ENCODE data around the gene ZNF664. TPM values are rescaled to one million over a fixed set of nuclear protein-coding genes. Genes with fewer than 3 reads are reported as not detected.

ZNF664 gene
- total and polyA plus RNA-seq, 2 experiments from 2014 or later: 11.3 to 29.1 TPM

DNA sequence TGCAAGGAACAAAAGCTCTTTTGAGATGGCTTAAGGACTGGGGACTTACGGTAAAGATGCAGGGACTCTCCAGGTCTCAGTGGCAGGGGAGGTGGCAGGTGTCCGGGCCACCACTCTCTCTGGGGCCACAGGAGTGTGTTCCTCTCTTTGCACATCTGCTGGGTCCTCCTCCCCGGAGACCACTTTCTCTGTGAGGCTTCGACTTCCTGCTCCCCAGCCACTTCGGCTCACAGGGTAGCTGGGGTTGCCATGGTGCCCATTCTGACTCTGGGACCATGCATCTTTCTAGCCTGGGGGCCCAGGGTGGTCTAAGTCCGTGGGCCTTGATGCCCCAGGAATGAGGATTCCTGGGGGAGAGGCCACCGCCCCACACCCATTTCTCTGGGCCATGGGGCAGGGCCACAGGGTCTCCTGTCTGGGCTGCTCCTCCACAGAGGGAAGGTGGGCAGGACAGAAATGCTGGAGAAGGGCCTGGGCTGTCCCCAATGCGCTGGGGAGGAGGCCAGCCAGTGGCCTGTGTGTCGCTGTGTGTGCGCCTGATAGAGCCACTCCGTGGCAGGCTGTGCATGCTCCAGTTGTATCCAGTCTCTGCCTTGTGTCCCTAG lies 38.9 kb upstream of the ZNF664 start:
- TF ChIP-seq EZH2 (IDR thresholded peaks at IDR 0.05; ENCODE audit: insufficient read depth, poor library complexity, severe bottlenecking): no peak
- no peak for TF ChIP-seq EZH2phosphoT487 (IDR thresholded peaks at IDR 0.05; ENCODE audit: insufficient read depth, low read depth)
- no peak for DNase-seq
- in situ Hi-C loops (cut with MboI): no loop called here
- WGBS, 2 experiments (ENCODE audit: low coverage in 1 of 2, low lambda C conversion rate in 2 of 2, missing lambda C conversion rate in 2 of 2): 74 to 78% methylated on average over 11 of the region's 11 CpGs
- H3K36me3 ChIP-seq (ENCODE audit: low read depth): peaks cover 4% of the 10 kb centered on the region; the same call in 1 of the 2 replicates
- H3K9me2 ChIP-seq (ENCODE audit: insufficient read depth): no peaks in the 10 kb centered on the region
- H3K4me1 ChIP-seq (ENCODE audit: insufficient read depth): no peaks in the 10 kb centered on the region
- H3K27ac ChIP-seq: no peak overlapping the region
- H4K20me1 ChIP-seq (ENCODE audit: insufficient read depth): no peaks in the 10 kb centered on the region
- H3K9me3 ChIP-seq (ENCODE audit: low read depth): no peaks in the 10 kb centered on the region
- H3K27me3 ChIP-seq (replicated peaks; ENCODE audit: insufficient read depth): no peaks in the 10 kb centered on the region
- H3F3A ChIP-seq (ENCODE audit: insufficient read depth): no peaks in the 10 kb centered on the region
- H3K4me2 ChIP-seq (ENCODE audit: unreplicated experiment): no peak overlapping the region
- no peak overlapping the region for H2AFZ ChIP-seq
- H3K4me3 ChIP-seq: no peak overlapping the region
- no peak overlapping the region for H3K9ac ChIP-seq
- no peaks in the 10 kb centered on the region for H3K79me2 ChIP-seq (ENCODE audit: insufficient read depth)

DNA sequence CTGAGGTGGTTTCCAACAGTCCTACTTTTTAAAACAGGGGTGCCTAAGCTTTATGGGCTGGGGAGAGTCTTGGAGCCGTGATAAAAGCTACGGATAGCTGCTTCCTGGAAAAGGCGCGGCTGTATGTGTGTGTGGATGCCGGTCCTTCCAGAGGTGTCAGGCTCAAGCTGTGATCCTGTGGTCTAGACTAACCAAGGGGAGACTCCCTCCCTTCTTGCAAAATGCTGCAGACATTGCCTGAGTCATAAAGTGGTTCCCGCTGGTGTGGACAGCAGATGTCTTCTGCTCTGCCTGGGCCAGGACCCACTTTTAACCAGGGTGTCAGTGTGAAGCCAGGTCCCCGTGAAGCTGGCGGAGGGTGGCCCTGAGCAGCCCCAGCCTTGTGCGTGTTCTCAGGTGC lies 38.2 kb upstream of the ZNF664 start:
- Histone ChIP-seq H3K9me2 (ENCODE audit: insufficient read depth) (no peaks in the 10 kb centered on the region), H3K27ac (no peak overlapping the region), H3F3A (ENCODE audit: insufficient read depth) (no peaks in the 10 kb centered on the region), H4K20me1 (ENCODE audit: insufficient read depth) (no peaks in the 10 kb centered on the region), H3K79me2 (ENCODE audit: insufficient read depth) (no peaks in the 10 kb centered on the region), H3K4me2 (ENCODE audit: unreplicated experiment) (no peak overlapping the region), H3K36me3 (ENCODE audit: low read depth) (peaks cover 4% of the 10 kb centered on the region; the same call in 1 of the 2 replicates), H3K9ac (no peak overlapping the region), H3K4me1 (ENCODE audit: insufficient read depth) (no peaks in the 10 kb centered on the region), H3K27me3 (replicated peaks; ENCODE audit: insufficient read depth) (no peaks in the 10 kb centered on the region), H2AFZ (no peak overlapping the region), H3K9me3 (ENCODE audit: low read depth) (no peaks in the 10 kb centered on the region), H3K4me3 (no peak overlapping the region)
- 80% methylated on average over 9 of the region's 9 CpGs for WGBS, 2 experiments (ENCODE audit: low coverage in 1 of 2, low lambda C conversion rate in 2 of 2, missing lambda C conversion rate in 2 of 2)
- in situ Hi-C loops (cut with MboI): no loop called here
- TF ChIP-seq EZH2phosphoT487 (IDR thresholded peaks at IDR 0.05; ENCODE audit: insufficient read depth, low read depth) (no peak), EZH2 (IDR thresholded peaks at IDR 0.05; ENCODE audit: insufficient read depth, poor library complexity, severe bottlenecking) (no peak)
- peak; percentile 64 for DNase-seq

DNA sequence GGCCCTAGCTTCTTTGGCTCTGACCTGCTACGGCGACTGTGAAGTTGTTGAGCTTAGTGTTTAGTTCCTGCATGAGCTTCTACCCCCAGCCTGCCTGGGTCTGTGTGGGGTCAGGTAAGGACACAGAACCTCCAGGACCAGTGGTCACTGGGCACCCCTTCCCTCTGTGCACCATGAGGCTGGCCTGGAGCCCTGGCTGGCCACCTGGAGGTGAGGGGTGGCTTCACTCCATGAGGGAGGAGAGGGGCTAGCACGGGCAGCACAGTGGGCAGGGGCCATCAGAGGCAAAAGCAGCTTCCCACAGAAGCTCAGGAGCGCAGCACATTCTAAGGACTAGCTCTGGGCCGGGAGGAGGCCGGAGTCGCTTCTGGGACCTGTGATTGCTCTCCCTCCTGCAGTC lies 37.1 kb upstream of the ZNF664 start:
- H2AFZ ChIP-seq: no peak overlapping the region

DNA sequence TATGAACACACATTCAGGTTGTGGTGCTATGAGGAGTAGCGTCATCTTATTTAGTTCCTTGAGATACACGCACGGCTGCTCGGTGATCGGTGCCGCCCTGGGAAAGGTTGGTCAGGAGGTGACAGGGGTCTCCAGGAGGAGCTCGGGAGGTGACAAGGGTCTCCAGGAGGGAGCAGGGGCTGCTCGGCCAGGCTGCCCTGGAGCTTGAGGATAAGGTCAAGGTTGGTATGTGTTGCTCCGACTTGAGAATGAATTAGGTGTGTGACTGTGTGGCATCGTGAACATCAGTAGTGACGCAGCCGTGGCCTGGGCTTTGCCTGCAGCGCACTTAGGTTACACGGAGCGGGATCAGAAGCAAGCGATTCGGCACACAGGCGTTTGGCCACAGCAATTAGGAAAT lies 36.5 kb upstream of the ZNF664 start:
- H3K27ac ChIP-seq: no peak overlapping the region
- H3K4me3 ChIP-seq: no peak overlapping the region
- TF ChIP-seq EZH2 (IDR thresholded peaks at IDR 0.05; ENCODE audit: insufficient read depth, poor library complexity, severe bottlenecking) (no peak), EZH2phosphoT487 (IDR thresholded peaks at IDR 0.05; ENCODE audit: insufficient read depth, low read depth) (no peak)
- peaks cover 4% of the 10 kb centered on the region; the same call in 1 of the 2 replicates for H3K36me3 ChIP-seq (ENCODE audit: low read depth)
- no peaks in the 10 kb centered on the region for H3K4me1 ChIP-seq (ENCODE audit: insufficient read depth)
- no peak for DNase-seq
- H3K9ac ChIP-seq: no peak overlapping the region
- 95% methylated on average over 18 of the region's 18 CpGs for WGBS, 2 experiments (ENCODE audit: low coverage in 1 of 2, low lambda C conversion rate in 2 of 2, missing lambda C conversion rate in 2 of 2)
- no peaks in the 10 kb centered on the region for H4K20me1 ChIP-seq (ENCODE audit: insufficient read depth)
- no peak overlapping the region for H2AFZ ChIP-seq
- H3K79me2 ChIP-seq (ENCODE audit: insufficient read depth): no peaks in the 10 kb centered on the region
- in situ Hi-C loops (cut with MboI): no loop called here
- H3K9me3 ChIP-seq (ENCODE audit: low read depth): no peaks in the 10 kb centered on the region
- no peaks in the 10 kb centered on the region for H3K27me3 ChIP-seq (replicated peaks; ENCODE audit: insufficient read depth)
- peaks cover under 1% of the 10 kb centered on the region; the same call in 1 of the 2 replicates for H3F3A ChIP-seq (ENCODE audit: insufficient read depth)
- no peaks in the 10 kb centered on the region for H3K9me2 ChIP-seq (ENCODE audit: insufficient read depth)
- H3K4me2 ChIP-seq (ENCODE audit: unreplicated experiment): no peak overlapping the region

More for the DNA sequence above, 37.1 kb upstream of the ZNF664 start:
- Histone ChIP-seq H3K4me2 (ENCODE audit: unreplicated experiment) (no peak overlapping the region), H3F3A (ENCODE audit: insufficient read depth) (no peaks in the 10 kb centered on the region), H3K27me3 (replicated peaks; ENCODE audit: insufficient read depth) (no peaks in the 10 kb centered on the region), H3K9me3 (ENCODE audit: low read depth) (no peaks in the 10 kb centered on the region), H3K9ac (no peak overlapping the region), H3K79me2 (ENCODE audit: insufficient read depth) (no peaks in the 10 kb centered on the region), H3K27ac (no peak overlapping the region), H4K20me1 (ENCODE audit: insufficient read depth) (no peaks in the 10 kb centered on the region), H3K36me3 (ENCODE audit: low read depth) (peaks cover 4% of the 10 kb centered on the region; the same call in 1 of the 2 replicates), H3K4me3 (no peak overlapping the region), H3K4me1 (ENCODE audit: insufficient read depth) (no peaks in the 10 kb centered on the region), H3K9me2 (ENCODE audit: insufficient read depth) (no peaks in the 10 kb centered on the region)
- in situ Hi-C loops (cut with MboI): no loop called here
- 84 to 91% methylated on average over 7 of the region's 7 CpGs for WGBS, 2 experiments (ENCODE audit: low coverage in 1 of 2, low lambda C conversion rate in 2 of 2, missing lambda C conversion rate in 2 of 2)
- TF ChIP-seq EZH2phosphoT487 (IDR thresholded peaks at IDR 0.05; ENCODE audit: insufficient read depth, low read depth) (no peak), EZH2 (IDR thresholded peaks at IDR 0.05; ENCODE audit: insufficient read depth, poor library complexity, severe bottlenecking) (no peak)
- DNase-seq: no peak

Measured in GM23248 (cell line).